GM18870 (cell line): ENCODE results near the gene PLCG2.
"Not testable (repeated sequence)": the region's sequence is repeated elsewhere in the genome, so short reads cannot be mapped to it uniquely, and the experiment has no call there.

ENCODE experiments used
- ATAC-seq: cut with Tn5 transposase; IDR thresholded peaks from one replicate; pipeline ENCODE4 v1.9.1; 2021; ENCODE audit warnings: moderate library complexity; ENCODE audit not compliant: unreplicated experiment

The PLCG2 gene

GRCh38 chr16:81934711-81935110 is 155.6 kb downstream of the PLCG2 start:
- not testable (repeated sequence) for ATAC-seq

GRCh38 chr16:81936209-81937000 is 157.3 kb downstream of the PLCG2 start:
- no peak for ATAC-seq

- ATAC-seq: no peak
Measured at GRCh38 chr16:81937305-81938038, 158.4 kb downstream of the PLCG2 start.

- no peak for ATAC-seq
Measured at GRCh38 chr16:81938326-81939163, 159.5 kb downstream of the PLCG2 start.

GRCh38 chr16:81939164-81940056 is 160.3 kb downstream of the PLCG2 start:
- ATAC-seq: no peak

- ATAC-seq: no peak
Measured at GRCh38 chr16:81940781-81941560, 161.9 kb downstream of the PLCG2 start.

GRCh38 chr16:81942007-81942601 is 163.0 kb downstream of the PLCG2 start:
- no peak for ATAC-seq

- ATAC-seq: no peak
Measured at GRCh38 chr16:81945665-81946064, 166.6 kb downstream of the PLCG2 start.

GRCh38 chr16:81946206-81946605 is 167.1 kb downstream of the PLCG2 start:
- no peak for ATAC-seq

GRCh38 chr16:81951564-81951963 is 172.5 kb downstream of the PLCG2 start:
- ATAC-seq: no peak

- no peak for ATAC-seq
Measured at GRCh38 chr16:81956213-81956948, 177.3 kb downstream of the PLCG2 start.

- no peak for ATAC-seq
Measured at GRCh38 chr16:81964808-81965207, 185.7 kb downstream of the PLCG2 start.

- ATAC-seq: no peak
Measured at GRCh38 chr16:81967358-81967757, 188.3 kb downstream of the PLCG2 start.

- ATAC-seq: no peak
Measured at GRCh38 chr16:81971853-81972252, 192.8 kb downstream of the PLCG2 start.

- no peak for ATAC-seq
Measured at GRCh38 chr16:81973737-81974136, 194.6 kb downstream of the PLCG2 start.

- ATAC-seq: no peak
Measured at GRCh38 chr16:81975637-81976036, 196.5 kb downstream of the PLCG2 start.

GRCh38 chr16:81977335-81977942 is 198.3 kb downstream of the PLCG2 start:
- ATAC-seq: not testable (repeated sequence)

GRCh38 chr16:81987121-81987520 is 208.0 kb downstream of the PLCG2 start:
- ATAC-seq: no peak
